Cortex of kidney (tissue), 1 donor: ENCODE data around the gene SLC4A8.

Experiments
- DNase-seq: peaks from one replicate; lab custom pipeline; 2025; lab: John Stamatoyannopoulos, UW

Gene SLC4A8

GRCh38 chr12:51528852-51529650 is 104.4 kb downstream of the SLC4A8 start:
- no peak for DNase-seq

DNA sequence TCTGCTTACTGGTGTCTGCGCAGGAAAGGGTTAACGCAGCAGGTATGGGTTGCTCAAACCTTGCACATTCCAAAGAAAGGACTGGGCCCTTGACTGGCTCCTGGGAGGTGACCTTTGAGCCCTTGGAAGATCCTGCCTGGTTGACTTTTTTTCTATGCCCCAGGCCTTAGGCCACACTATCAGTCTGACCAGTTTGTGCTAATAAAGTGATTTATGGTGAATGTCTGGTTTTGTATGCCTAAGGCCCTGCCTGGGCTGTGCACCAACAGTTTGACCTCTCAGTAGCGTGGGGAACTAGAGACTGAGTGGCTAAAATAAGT is 105.0 kb downstream of the SLC4A8 start:
- DNase-seq, result no peak

DNA sequence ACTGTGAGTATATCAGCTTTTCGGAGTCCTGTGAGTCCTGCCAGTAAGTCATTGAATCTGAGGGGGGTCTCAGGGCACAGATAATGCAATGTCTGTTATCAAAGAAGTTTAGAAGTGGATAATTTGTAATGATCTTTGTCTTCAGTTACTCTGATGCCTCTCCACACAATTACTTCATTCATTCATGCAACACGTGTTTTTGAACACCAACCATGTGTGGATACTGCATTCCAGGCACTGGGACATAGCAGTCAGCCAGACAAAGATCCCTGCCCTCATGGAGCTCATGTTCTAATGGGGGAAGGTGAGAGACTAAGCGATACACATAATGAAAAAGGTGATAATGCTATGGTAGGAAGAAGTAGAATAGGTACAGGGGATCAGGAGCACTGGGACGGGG is 105.6 kb downstream of the SLC4A8 start:
- no peak for DNase-seq

GRCh38 chr12:51531284-51531977 is 106.8 kb downstream of the SLC4A8 start:
- no peak for DNase-seq

GRCh38 chr12:51531978-51532497 is 107.4 kb downstream of the SLC4A8 start:
- no peak for DNase-seq

DNA sequence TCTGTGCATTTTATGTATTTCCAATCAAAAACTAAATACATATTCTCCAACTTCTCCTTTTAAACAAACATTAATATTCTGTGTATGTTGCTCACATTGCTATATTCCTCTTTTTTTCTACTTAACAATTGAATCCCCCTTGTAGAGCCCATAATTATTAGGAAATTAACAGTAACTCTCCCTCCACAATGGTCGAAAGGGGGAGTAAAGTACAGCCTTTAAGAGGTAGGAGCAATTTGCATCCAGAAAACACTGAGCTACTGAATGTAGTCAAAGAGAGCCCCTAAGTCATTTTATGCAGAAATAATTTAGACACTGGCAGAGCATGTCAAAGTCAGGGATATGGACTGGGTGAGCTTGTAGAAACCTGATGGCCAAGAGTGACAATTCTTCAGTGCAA is 109.2 kb downstream of the SLC4A8 start:
- no peak for DNase-seq

- no peak for DNase-seq
These were observed 109.8 kb downstream of the SLC4A8 start for GRCh38 chr12:51534216-51535074.

DNA sequence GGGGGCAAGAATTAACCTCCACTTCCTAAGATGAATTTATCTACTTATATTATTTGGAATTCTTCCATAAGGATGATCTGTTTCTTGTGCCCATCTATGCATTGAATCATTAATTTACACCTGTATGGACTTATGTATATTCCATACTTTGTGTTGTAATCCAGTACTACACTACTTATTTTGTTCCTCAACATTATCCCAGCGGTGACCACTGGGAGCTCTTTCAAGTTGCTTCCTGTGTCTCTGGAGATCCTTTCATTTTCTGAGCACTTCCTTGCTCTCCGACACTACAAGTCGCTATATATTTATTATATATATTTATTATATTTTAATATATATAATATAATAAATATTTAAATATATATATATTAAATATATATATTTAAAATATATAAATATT is 111.5 kb downstream of the SLC4A8 start:
- DNase-seq, result no peak

GRCh38 chr12:51538149-51538548 is 113.5 kb downstream of the SLC4A8 start:
- no peak for DNase-seq

DNA sequence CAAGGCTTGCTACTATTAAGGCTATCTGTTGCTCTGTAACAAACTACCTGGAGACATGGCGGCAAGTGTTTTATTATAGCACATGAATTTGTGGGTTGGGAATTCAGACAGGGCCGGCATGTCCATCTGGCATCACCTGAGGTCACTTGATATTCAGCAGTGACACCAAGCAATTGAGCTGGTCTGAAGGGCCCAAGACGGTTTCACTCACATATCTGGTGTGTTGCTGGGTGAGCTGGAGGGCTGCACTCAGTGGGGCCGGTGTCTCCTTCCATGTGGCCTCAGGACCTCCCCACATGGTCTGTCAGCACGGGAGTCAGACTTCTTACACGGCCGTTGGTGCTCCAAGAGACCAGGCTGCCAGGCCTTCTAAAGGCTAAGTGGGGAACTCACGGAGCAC is 114.0 kb downstream of the SLC4A8 start:
- DNase-seq, result no peak

GRCh38 chr12:51540996-51541395 is 116.4 kb downstream of the SLC4A8 start:
- DNase-seq, result no peak

DNA sequence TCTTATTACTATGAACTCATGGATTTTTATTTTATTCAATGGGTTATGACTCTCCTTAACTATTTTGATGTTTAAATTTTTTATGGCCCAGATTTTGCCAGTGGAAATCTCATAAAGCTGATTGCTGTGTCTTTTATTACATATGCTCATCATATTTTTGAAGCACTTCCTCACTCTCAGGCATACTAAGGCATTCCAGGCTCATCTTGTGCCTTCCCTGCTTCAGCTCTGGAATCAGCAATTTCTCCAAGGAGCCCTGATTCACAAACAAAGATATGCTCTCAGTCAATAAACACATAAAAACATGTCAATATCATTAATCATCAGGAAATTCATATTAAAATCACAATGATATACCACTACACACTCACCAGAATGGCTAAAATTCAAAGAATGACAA is 121.5 kb downstream of the SLC4A8 start:
- DNase-seq, result no peak

GRCh38 chr12:51547606-51548005 is 123.0 kb downstream of the SLC4A8 start:
- no peak for DNase-seq

DNA sequence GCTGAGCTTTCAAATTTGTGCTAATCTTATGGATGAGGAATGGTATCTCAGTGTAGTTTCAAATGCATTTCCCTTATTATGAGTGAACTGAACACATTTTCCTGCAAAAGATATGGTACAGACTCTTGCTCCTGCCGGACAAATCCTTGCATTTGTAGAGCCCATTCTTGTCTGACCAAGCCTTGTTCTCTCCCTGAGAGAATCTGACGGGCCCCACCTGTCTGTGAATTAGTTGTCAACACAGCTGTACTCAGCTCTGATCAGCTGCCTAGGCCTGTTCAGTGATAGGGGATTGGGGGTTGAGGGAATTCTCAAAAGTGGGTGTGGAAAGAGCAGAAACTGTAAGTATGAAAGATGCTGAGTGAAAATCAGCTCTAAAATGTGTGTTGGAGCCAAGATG is 123.6 kb downstream of the SLC4A8 start:
- no peak for DNase-seq

GRCh38 chr12:51549637-51550036 is 125.0 kb downstream of the SLC4A8 start:
- DNase-seq, result no peak
